Daoy (cell line): ENCODE data around the gene PITPNM1. TPM values are rescaled to one million over a fixed set of nuclear protein-coding genes. Genes with fewer than 3 reads are reported as not detected.
"Not testable (repeated sequence)": the region's sequence is repeated elsewhere in the genome, so short reads cannot be mapped to it uniquely, and the experiment has no call there.

Source experiments
- DNase-seq: peaks from one replicate; pipeline ENCODE4 v3.0.0-alpha.2; 2015; ENCODE audit warnings: low read depth
- total RNA-seq: library from RNA; depleted of rRNA; stranded (reverse); fragments of >200 nt; shearing (Covaris generic); gene quantifications from 2 replicates; pipeline ENCODE4 v1.2.3, GENCODE V29; 2014

The PITPNM1 gene
- total RNA-seq, 1 experiment from 2014 or later = 32.1 TPM

GRCh38 chr11:67489885-67490726 lies 15.1 kb downstream of the PITPNM1 start:
- no peak for DNase-seq

- DNase-seq = no peak
Observed at GRCh38 chr11:67489203-67489884, 15.8 kb downstream of the PITPNM1 start.

- no peak for DNase-seq
Observed at GRCh38 chr11:67486481-67487195, 18.5 kb downstream of the PITPNM1 start.

GRCh38 chr11:67485873-67486361 lies 19.2 kb downstream of the PITPNM1 start:
- not testable (repeated sequence) for DNase-seq

GRCh38 chr11:67484847-67485311 lies 20.3 kb downstream of the PITPNM1 start:
- DNase-seq = no peak

GRCh38 chr11:67483831-67484665 lies 21.1 kb downstream of the PITPNM1 start:
- no peak for DNase-seq

- peak; percentile 98 for DNase-seq
Observed at GRCh38 chr11:67482827-67483798, 22.1 kb downstream of the PITPNM1 start, which contains the start of gene AIP. TSS of gene AIP (plus strand) at chr11:67483026. CDS start at chr11:67483159, 133 bp downstream.

- no peak for DNase-seq
Observed at GRCh38 chr11:67482275-67482826, 22.8 kb downstream of the PITPNM1 start.

- not testable (repeated sequence) for DNase-seq
Observed at GRCh38 chr11:67477344-67478050, 27.7 kb downstream of the PITPNM1 start.

- not testable (repeated sequence) for DNase-seq
Observed at GRCh38 chr11:67476692-67477091, 28.5 kb downstream of the PITPNM1 start.

- no peak for DNase-seq
Observed at GRCh38 chr11:67472882-67473281, 32.3 kb downstream of the PITPNM1 start.

GRCh38 chr11:67470337-67471002 lies 34.7 kb downstream of the PITPNM1 start:
- no peak for DNase-seq

GRCh38 chr11:67469508-67469811 lies 35.7 kb downstream of the PITPNM1 start:
- no peak for DNase-seq

- peak; percentile 94 for DNase-seq
Observed at GRCh38 chr11:67468759-67469507, 36.2 kb downstream of the PITPNM1 start, which contains the start of gene TMEM134. TSS of gene TMEM134 (minus strand) at chr11:67469251. CDS start at chr11:67469192, 59 bp downstream.

GRCh38 chr11:67468456-67468758 lies 36.8 kb downstream of the PITPNM1 start:
- no peak for DNase-seq

GRCh38 chr11:67468056-67468455 lies 37.1 kb downstream of the PITPNM1 start:
- peak; percentile 31 for DNase-seq

GRCh38 chr11:67466962-67467771 lies 38.0 kb downstream of the PITPNM1 start:
- DNase-seq = no peak
